ENCODE results near the gene PYGL. TPM values are rescaled to one million over a fixed set of nuclear protein-coding genes. Genes with fewer than 3 reads are reported as not detected.

PYGL gene
- total RNA-seq, 1 donor from 2014 or later, result 1.2 TPM

DNA sequence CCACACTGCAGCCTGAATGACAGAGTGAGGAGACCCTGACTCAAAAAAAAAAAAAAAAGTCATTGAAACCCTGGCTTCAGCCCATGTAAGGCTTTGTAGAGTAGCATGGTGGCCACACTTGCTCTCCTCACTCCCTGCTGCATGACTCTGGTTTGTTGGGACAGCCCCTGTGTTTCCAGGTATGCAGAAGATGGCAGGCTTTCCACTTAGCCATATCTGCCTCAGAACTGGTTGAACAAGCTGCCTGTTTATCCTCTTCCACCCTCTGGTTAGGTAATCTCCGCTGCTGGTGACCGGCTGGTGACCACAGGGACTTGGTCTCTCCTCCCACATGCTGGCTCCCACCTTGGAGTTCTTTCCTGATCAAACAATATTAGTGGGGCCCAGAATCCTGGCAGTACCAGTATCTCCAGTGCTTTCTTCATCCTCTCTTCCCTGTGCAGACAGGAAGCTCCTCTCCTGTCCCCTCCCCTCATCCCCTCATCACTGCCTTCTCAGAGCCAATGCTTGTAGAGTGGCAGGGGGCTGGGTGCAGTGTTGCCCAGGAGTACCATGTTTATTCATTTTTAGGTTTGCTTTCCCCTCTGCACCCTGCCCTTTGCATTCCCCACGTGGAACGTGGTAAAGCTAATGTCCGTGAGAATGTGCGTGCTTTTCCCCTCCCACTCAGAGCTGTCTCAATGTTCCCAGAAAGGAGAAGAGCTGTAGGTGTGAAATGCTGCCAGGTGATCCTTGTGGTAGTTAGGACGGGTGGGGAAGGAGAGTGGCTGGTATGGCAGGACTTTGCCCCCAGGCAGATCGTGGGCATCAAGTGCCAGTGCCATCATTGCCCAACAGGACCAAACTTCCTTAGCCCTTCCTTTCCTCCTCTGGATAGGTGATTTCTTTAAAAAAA lies 61.1 kb downstream of the PYGL start:
- no peak for DNase-seq
- no peaks in the 10 kb centered on the region for H3K4me1 Mint-ChIP-seq (ENCODE audit: low read depth, unreplicated experiment)
- H3K4me3 Mint-ChIP-seq (ENCODE audit: unreplicated experiment), result no peak overlapping the region
- TF ChIP-seq, protein P1, sequence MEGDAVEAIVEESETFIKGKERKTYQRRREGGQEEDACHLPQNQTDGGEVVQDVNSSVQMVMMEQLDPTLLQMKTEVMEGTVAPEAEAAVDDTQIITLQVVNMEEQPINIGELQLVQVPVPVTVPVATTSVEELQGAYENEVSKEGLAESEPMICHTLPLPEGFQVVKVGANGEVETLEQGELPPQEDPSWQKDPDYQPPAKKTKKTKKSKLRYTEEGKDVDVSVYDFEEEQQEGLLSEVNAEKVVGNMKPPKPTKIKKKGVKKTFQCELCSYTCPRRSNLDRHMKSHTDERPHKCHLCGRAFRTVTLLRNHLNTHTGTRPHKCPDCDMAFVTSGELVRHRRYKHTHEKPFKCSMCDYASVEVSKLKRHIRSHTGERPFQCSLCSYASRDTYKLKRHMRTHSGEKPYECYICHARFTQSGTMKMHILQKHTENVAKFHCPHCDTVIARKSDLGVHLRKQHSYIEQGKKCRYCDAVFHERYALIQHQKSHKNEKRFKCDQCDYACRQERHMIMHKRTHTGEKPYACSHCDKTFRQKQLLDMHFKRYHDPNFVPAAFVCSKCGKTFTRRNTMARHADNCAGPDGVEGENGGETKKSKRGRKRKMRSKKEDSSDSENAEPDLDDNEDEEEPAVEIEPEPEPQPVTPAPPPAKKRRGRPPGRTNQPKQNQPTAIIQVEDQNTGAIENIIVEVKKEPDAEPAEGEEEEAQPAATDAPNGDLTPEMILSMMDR (IDR thresholded peaks at IDR 0.05; ENCODE audit: partially characterized antibody, unreplicated experiment), result no peak
- H3K27ac Mint-ChIP-seq (ENCODE audit: unreplicated experiment), result no peak overlapping the region
- peaks cover 3% of the 10 kb centered on the region for H3K9me3 Mint-ChIP-seq (ENCODE audit: unreplicated experiment)
- H3K36me3 Mint-ChIP-seq (ENCODE audit: unreplicated experiment), result no peaks in the 10 kb centered on the region
- H3K27me3 Mint-ChIP-seq (ENCODE audit: unreplicated experiment), result peaks cover 2% of the 10 kb centered on the region

DNA sequence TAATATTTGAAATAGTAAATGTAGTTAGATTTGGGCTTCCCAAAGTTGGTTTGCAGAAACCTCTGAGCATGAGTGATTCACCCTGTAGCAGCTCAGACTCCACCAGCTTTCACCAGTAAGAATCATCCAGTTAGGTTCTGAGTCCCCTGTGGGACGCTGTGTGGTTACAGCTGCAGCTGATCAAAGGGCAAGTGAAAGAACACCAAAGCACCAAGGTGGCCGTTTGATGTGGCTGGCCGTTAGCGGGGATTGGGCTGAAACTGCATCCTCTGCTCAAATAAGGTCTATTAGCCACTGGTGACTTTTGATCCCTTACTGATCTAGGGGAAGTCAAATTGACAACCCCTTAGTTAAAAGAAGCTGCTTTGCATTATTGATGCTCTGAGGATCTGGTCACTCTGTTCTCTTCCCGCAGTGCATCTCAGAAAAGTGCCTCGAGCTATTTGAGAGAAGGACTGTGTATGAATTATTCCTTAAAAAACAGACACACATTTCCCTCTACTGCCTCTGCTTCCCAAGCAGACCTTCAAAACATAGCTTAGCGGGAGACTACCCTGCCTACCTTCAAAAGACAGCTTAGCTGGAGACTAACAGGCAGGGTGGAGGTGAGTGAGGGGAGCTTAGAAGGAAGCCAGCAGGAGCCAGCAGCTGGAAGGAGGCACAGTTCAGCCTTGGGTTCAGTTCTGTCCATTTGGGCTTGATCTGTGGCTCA lies 68.8 kb downstream of the PYGL start:
- DNase-seq, result no peak
- no peak overlapping the region for H3K27ac Mint-ChIP-seq (ENCODE audit: unreplicated experiment)
- H3K9me3 Mint-ChIP-seq (ENCODE audit: unreplicated experiment), result peaks cover 2% of the 10 kb centered on the region
- H3K4me1 Mint-ChIP-seq (ENCODE audit: low read depth, unreplicated experiment), result peaks cover 13% of the 10 kb centered on the region
- peaks cover 20% of the 10 kb centered on the region for H3K27me3 Mint-ChIP-seq (ENCODE audit: unreplicated experiment)
- H3K4me3 Mint-ChIP-seq (ENCODE audit: unreplicated experiment), result no peak overlapping the region
- TF ChIP-seq, protein P1 (IDR thresholded peaks at IDR 0.05; ENCODE audit: partially characterized antibody, unreplicated experiment), result no peak
- no peaks in the 10 kb centered on the region for H3K36me3 Mint-ChIP-seq (ENCODE audit: unreplicated experiment)

DNA sequence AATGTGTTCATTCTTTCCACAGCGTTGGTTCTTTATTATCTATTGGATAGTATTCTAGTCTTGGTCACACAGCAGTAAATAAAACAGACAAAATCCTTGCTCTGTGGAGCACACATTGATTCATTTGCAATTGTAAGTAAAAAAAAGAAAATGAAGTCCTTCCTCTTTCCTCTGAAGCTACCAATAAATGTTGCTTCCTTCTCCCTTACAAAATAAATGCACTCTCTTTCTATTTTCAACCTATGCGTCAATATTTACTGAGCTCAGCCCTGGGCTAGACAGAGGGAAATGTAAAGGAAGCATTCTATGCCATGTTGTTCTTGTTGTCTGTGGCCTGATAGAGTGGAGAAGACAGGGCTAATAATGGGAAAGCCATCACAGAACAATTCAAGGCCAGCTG lies 69.5 kb downstream of the PYGL start:
- Mint-ChIP-seq H3K27me3 (ENCODE audit: unreplicated experiment) (peaks cover 20% of the 10 kb centered on the region), H3K36me3 (ENCODE audit: unreplicated experiment) (no peaks in the 10 kb centered on the region), H3K4me3 (ENCODE audit: unreplicated experiment) (no peak overlapping the region), H3K9me3 (ENCODE audit: unreplicated experiment) (peaks cover 2% of the 10 kb centered on the region), H3K4me1 (ENCODE audit: low read depth, unreplicated experiment) (peaks cover 13% of the 10 kb centered on the region), H3K27ac (ENCODE audit: unreplicated experiment) (no peak overlapping the region)
- DNase-seq, result no peak
- TF ChIP-seq, protein P1 (IDR thresholded peaks at IDR 0.05; ENCODE audit: partially characterized antibody, unreplicated experiment), result no peak

DNA sequence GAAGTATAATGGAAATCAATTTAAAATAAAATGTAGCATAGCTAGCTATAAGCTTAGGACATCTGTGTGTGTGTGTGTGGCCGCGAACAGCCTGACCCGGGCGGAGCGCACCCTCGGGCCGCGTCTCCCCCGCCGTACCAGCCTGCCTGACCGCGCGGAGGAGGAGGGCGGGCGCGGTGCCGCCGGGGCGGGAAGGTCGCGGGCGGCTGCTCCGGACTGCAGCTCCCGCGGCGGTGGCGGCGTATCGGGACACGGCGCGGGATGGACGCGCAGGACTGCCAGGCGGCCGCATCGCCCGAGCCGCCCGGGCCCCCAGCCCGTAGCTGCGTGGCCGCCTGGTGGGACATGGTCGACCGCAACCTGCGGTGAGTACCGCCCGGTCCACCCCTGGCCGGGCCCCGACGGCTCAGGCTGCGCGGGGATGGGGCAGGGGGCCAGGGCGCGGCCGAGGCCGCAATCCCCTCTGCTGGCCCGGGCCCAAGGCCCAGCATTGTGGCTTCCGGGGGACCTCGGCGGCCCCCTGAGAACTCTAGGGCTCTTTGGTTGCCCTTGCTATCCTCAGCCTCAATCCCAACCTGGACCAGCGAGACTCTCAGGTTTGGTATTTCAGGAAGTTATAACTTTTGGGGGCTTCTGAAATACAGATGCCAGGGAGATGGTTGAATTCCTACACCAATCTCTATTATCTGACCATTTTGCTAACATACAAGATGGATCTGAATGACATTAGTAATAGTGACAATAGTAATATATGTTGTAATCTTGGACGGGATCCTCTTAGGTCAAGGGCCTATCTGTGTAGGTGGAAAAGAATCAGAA lies 72.2 kb downstream of the PYGL start, which contains the start of gene ABHD12B:
ABHD12B (plus strand) TSS at position 140 of the 819 bp plus-strand sequence; CDS start at position 262, 122 bp downstream.
- Mint-ChIP-seq H3K27me3 (ENCODE audit: unreplicated experiment) (peaks cover 20% of the 10 kb centered on the region), H3K36me3 (ENCODE audit: unreplicated experiment) (no peaks in the 10 kb centered on the region), H3K9me3 (ENCODE audit: unreplicated experiment) (peaks cover 3% of the 10 kb centered on the region), H3K4me3 (ENCODE audit: unreplicated experiment) (peak within 1 kb of the TSS; percentile 44), H3K4me1 (ENCODE audit: low read depth, unreplicated experiment) (peaks cover 14% of the 10 kb centered on the region), H3K27ac (ENCODE audit: unreplicated experiment) (no peak within 1 kb of the TSS)
- DNase-seq, result peak; percentile 51
- TF ChIP-seq, protein P1 (IDR thresholded peaks at IDR 0.05; ENCODE audit: partially characterized antibody, unreplicated experiment), result no peak

Data from glutamatergic neuron (in vitro differentiated cells).